ENCODE measurements around the gene USP15.
A peak's percentile ranks its signal among the peaks of the same experiment; 100 is the strongest.

Gene USP15

GRCh38 chr12:62258941-62259630 is 1.1 kb upstream of the USP15 start:
- Histone ChIP-seq H3K36me3 (ENCODE audit: control insufficient read depth, low read length) (peaks cover 16% of the 10 kb centered on the region; the same call in 1 of the 2 replicates), H3K79me2 (ENCODE audit: control insufficient read depth, low read length) (peaks cover 41% of the 10 kb centered on the region)

GRCh38 chr12:62259631-62259992 is 592 bp upstream of the USP15 start:
- Histone ChIP-seq H3K27me3 (ENCODE audit: control insufficient read depth, low read length) (no peaks in the 10 kb centered on the region), H3K9me2 (replicated peaks; ENCODE audit: control insufficient read depth, low read length) (no peaks in the 10 kb centered on the region), H3K27ac (ENCODE audit: low read depth, low read length) (peak overlapping the region; percentile 85), H3K4me3 (ENCODE audit: low read length) (peak overlapping the region; percentile 95), H3K79me2 (ENCODE audit: control insufficient read depth, low read length) (peaks cover 46% of the 10 kb centered on the region), H4K20me1 (ENCODE audit: control insufficient read depth, insufficient read depth, low read depth, low read length) (peaks cover 18% of the 10 kb centered on the region; the same call in 1 of the 2 replicates), H3K36me3 (ENCODE audit: control insufficient read depth, low read length) (peaks cover 20% of the 10 kb centered on the region; the same call in 1 of the 2 replicates), H3K4me1 (ENCODE audit: control insufficient read depth, low read length) (peaks cover 35% of the 10 kb centered on the region), H3K9me3 (ENCODE audit: control insufficient read depth, insufficient read depth, low read length) (no peaks in the 10 kb centered on the region), H3F3A (ENCODE audit: control insufficient read depth, insufficient read depth) (peaks cover 9% of the 10 kb centered on the region; the same call in 1 of the 2 replicates), H3K4me2 (ENCODE audit: low read length) (peak overlapping the region; percentile 90)
- TF ChIP-seq EZH2phosphoT487 (IDR thresholded peaks at IDR 0.05; ENCODE audit: borderline replicate concordance, low read length) (no peak), CTCF (IDR thresholded peaks at IDR 0.05; ENCODE audit: low read depth, low read length, poor library complexity, severe bottlenecking) (no peak)

More at GRCh38 chr12:62258941-62259630, 1.1 kb upstream of the USP15 start:
- Histone ChIP-seq H3K9me2 (replicated peaks; ENCODE audit: control insufficient read depth, low read length) (no peaks in the 10 kb centered on the region), H3K4me1 (ENCODE audit: control insufficient read depth, low read length) (peaks cover 32% of the 10 kb centered on the region), H3F3A (ENCODE audit: control insufficient read depth, insufficient read depth) (peaks cover 9% of the 10 kb centered on the region; the same call in 1 of the 2 replicates), H3K4me2 (ENCODE audit: low read length) (peak overlapping the region; percentile 90), H3K9me3 (ENCODE audit: control insufficient read depth, insufficient read depth, low read length) (no peaks in the 10 kb centered on the region), H3K27ac (ENCODE audit: low read depth, low read length) (peak overlapping the region; percentile 85), H3K27me3 (ENCODE audit: control insufficient read depth, low read length) (no peaks in the 10 kb centered on the region), H4K20me1 (ENCODE audit: control insufficient read depth, insufficient read depth, low read depth, low read length) (peaks cover 14% of the 10 kb centered on the region; the same call in 1 of the 2 replicates), H3K4me3 (ENCODE audit: low read length) (peak overlapping the region; percentile 95)
- TF ChIP-seq EZH2phosphoT487 (IDR thresholded peaks at IDR 0.05; ENCODE audit: borderline replicate concordance, low read length) (no peak), CTCF (IDR thresholded peaks at IDR 0.05; ENCODE audit: low read depth, low read length, poor library complexity, severe bottlenecking) (no peak)

- Histone ChIP-seq H4K20me1 (ENCODE audit: control insufficient read depth, insufficient read depth, low read depth, low read length) (peaks cover 18% of the 10 kb centered on the region), H3K36me3 (ENCODE audit: control insufficient read depth, low read length) (peaks cover 20% of the 10 kb centered on the region), H3K27me3 (ENCODE audit: control insufficient read depth, low read length) (no peaks in the 10 kb centered on the region), H3K9me2 (replicated peaks; ENCODE audit: control insufficient read depth, low read length) (no peaks in the 10 kb centered on the region), H3K9me3 (ENCODE audit: control insufficient read depth, insufficient read depth, low read length) (no peaks in the 10 kb centered on the region), H3K4me3 (ENCODE audit: low read length) (peak overlapping the region; percentile 95), H3F3A (ENCODE audit: control insufficient read depth, insufficient read depth) (peaks cover 9% of the 10 kb centered on the region; the same call in 1 of the 2 replicates), H3K4me1 (ENCODE audit: control insufficient read depth, low read length) (peaks cover 39% of the 10 kb centered on the region), H3K79me2 (ENCODE audit: control insufficient read depth, low read length) (peaks cover 60% of the 10 kb centered on the region), H3K27ac (ENCODE audit: low read depth, low read length) (peak overlapping the region; percentile 85), H3K4me2 (ENCODE audit: low read length) (peak overlapping the region; percentile 68)
- TF ChIP-seq EZH2phosphoT487 (IDR thresholded peaks at IDR 0.05; ENCODE audit: borderline replicate concordance, low read length) = no peak
- TF ChIP-seq CTCF (IDR thresholded peaks at IDR 0.05; ENCODE audit: low read depth, low read length, poor library complexity, severe bottlenecking) = no peak
Observed at GRCh38 chr12:62260733-62261683, 804 bp downstream of the USP15 start.
